GM21825 (cell line): ENCODE results near the gene TSEN54.
"Not testable (repeated sequence)": the region's sequence is repeated elsewhere in the genome, so short reads cannot be mapped to it uniquely, and the experiment has no call there.

ENCODE experiments used
- ATAC-seq: cut with Tn5 transposase; IDR thresholded peaks from one replicate; pipeline ENCODE4 v1.9.1; 2021; ENCODE audit warnings: mild to moderate bottlenecking, moderate library complexity; ENCODE audit not compliant: unreplicated experiment

TSEN54 gene

GRCh38 chr17:75516619-75517296, 430 bp downstream of the TSEN54 start:
- peak; percentile 10 for ATAC-seq

GRCh38 chr17:75517297-75517865, 1.1 kb downstream of the TSEN54 start:
- no peak for ATAC-seq

GRCh38 chr17:75518201-75518600, 1.9 kb downstream of the TSEN54 start:
- no peak for ATAC-seq

- no peak for ATAC-seq
Observed at GRCh38 chr17:75518983-75519537, 2.7 kb downstream of the TSEN54 start.

- not testable (repeated sequence) for ATAC-seq
Observed at GRCh38 chr17:75520413-75520812, 4.1 kb downstream of the TSEN54 start.

- no peak for ATAC-seq
Observed at GRCh38 chr17:75521290-75521689, 5.0 kb downstream of the TSEN54 start.

GRCh38 chr17:75521951-75522727, 5.8 kb downstream of the TSEN54 start:
- ATAC-seq = no peak

GRCh38 chr17:75523647-75524046, 7.3 kb downstream of the TSEN54 start:
- ATAC-seq = no peak

- no peak for ATAC-seq
Observed at GRCh38 chr17:75524269-75524969, 8.1 kb downstream of the TSEN54 start.

GRCh38 chr17:75524970-75525805, 8.9 kb downstream of the TSEN54 start, which contains the start of gene LLGL2:
Gene LLGL2 (plus strand): TSS chr17:75525697. CDS start chr17:75543427, 17,730 bp downstream.
- ATAC-seq = peak; percentile 74

- no peak for ATAC-seq
Observed at GRCh38 chr17:75525806-75526554, 9.7 kb downstream of the TSEN54 start.

GRCh38 chr17:75526555-75527270, 10.4 kb downstream of the TSEN54 start:
- no peak for ATAC-seq

- no peak for ATAC-seq
Observed at GRCh38 chr17:75530837-75531720, 14.8 kb downstream of the TSEN54 start.

- ATAC-seq = no peak
Observed at GRCh38 chr17:75531721-75532072, 15.4 kb downstream of the TSEN54 start.

GRCh38 chr17:75535119-75535537, 18.8 kb downstream of the TSEN54 start:
- no peak for ATAC-seq

GRCh38 chr17:75535871-75536270, 19.5 kb downstream of the TSEN54 start:
- no peak for ATAC-seq

- ATAC-seq = no peak
Observed at GRCh38 chr17:75536366-75536765, 20.0 kb downstream of the TSEN54 start.
